Activated T-cell treated with anti-CD3 and anti-CD28 coated beads, Interleukin-2, amount 50 U/mL, for 4 hours (primary cell): ENCODE data around the gene TP73. TPM values are rescaled to one million over a fixed set of nuclear protein-coding genes. Genes with fewer than 3 reads are reported as not detected.
A peak's percentile ranks its signal among the peaks of the same experiment; 100 is the strongest.

ENCODE experiments used
- ATAC-seq, 2 donors: fragments of 200-7000 bp; cut with Tn5 transposase; one replicate each; pipeline ENCODE4 v1.10.0; 2021
- DNase-seq: peaks from one replicate; pipeline ENCODE4 v3.0.0-alpha.2; 2020
- H3K27me3 Mint-ChIP-seq: one replicate; pipeline ENCODE4 v1.8.0; 2021; ENCODE audit warnings: low read depth, mixed read lengths
- H3K36me3 Mint-ChIP-seq: one replicate; pipeline ENCODE4 v1.8.0; 2022; ENCODE audit warnings: mixed read lengths; ENCODE audit not compliant: insufficient read depth
- H3K4me1 Mint-ChIP-seq: one replicate; pipeline ENCODE4 v1.8.0; 2021; ENCODE audit warnings: low read depth, mixed read lengths
- H3K4me3 Mint-ChIP-seq: one replicate; pipeline ENCODE4 v1.8.0; 2021; ENCODE audit warnings: mild to moderate bottlenecking, moderate library complexity, mixed read lengths
- H3K9me3 Mint-ChIP-seq: one replicate; pipeline ENCODE4 v1.8.0; 2021; ENCODE audit warnings: mixed read lengths
- total RNA-seq, 3 donors: library from RNA; stranded (reverse); gene quantifications; one replicate each; pipeline ENCODE4 v1.2.1, GENCODE V29; 2021

Gene TP73
- total RNA-seq, 3 donors from 2014 or later, result 0.05 to 0.16 (median 0.08) TPM

DNA sequence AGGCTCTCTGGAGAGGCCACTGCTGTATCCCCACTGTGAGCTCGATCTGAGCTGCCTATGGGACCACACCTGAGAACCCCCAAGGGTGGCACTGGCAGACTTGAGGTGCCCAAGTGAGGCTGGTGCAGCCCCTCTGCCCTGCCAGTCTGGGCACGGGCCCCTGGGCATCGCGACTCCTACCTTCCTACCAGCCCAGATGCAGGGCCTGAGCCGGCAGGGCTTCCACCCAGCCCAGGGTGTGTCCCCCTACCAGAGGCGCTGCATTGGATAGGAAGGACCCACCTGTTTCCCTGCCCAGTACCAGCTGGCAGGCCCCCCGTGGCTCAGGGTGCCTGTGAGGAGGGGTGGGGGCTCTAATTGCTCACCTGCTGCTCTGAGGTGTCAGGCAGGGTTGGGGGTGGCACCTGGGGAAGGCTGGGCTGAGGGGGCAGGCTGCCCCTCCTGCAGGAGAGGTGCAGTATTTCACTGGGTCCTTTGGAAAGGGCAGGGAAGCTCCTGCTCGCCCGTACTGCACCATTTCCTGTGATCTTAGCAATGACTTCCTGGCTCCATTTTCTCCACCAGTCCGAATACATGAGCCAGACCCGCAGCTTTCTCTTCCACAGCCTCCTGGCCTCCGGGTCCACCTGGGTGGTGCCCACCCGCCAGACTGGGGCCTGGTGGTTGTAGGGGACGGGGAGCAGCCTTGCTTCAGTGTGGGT is 11.8 kb downstream of the TP73 start:
- no peak for ATAC-seq
- Mint-ChIP-seq H3K9me3 (no peaks in the 10 kb centered on the region), H3K4me1 (peaks cover 3% of the 10 kb centered on the region), H3K27me3 (peaks cover 7% of the 10 kb centered on the region), H3K36me3 (no peaks in the 10 kb centered on the region), H3K4me3 (no peak overlapping the region)
- no peak for DNase-seq

DNA sequence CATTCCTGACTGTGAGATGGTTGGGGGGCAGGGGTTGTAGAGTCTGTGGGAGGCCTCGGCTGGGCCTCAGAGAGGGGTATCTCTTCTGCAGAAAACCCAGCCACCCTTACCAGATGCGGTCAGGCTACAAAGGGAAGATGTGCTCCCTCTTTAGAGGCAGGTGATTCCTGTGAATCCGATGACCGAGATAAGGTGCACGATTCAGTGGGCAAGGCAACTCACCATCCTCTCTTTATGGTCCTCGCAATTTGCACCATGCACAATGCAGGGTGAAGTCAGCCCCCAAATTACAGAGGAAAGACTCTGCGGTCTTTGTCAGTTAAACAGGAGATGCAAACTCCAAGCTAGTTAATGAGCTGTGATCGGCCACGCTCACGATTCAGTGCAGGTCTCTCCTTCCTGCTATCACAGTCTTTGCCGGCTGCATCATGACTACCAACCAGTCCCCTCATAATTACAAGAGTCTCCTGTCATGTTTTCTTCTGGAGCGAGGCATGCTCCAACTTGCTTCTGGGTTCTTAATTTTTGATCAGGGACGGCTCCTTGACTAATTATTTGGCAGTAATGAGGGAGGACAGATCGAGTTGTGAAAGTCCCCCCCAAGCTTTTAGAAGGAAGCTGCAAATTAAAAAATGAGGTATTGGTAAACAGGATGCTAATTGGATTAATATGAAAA is 12.5 kb downstream of the TP73 start:
- ATAC-seq (no peak), DNase-seq (no peak)
- Mint-ChIP-seq H3K27me3 (peaks cover 5% of the 10 kb centered on the region), H3K4me3 (no peak overlapping the region), H3K9me3 (no peaks in the 10 kb centered on the region), H3K36me3 (no peaks in the 10 kb centered on the region), H3K4me1 (peaks cover 3% of the 10 kb centered on the region)

DNA sequence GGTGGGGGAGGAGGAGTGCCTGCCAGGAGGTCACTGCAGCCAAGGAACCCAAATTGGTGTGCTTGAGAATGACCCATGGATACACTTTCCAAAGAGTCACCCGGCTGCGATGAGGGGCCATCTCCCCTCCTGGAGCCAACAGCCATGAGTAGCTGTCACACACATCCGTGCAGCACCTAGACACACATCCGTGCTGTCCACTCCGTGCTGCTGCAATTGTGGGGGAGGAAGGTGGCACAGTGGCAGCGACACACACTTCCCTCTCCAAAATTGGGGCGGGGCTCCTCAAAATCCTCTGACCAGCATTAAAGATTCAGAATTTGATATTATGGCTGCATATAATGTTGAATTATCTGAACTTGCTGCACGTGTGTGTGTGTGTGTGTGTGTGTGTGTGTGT is 15.8 kb downstream of the TP73 start:
- H3K27me3 Mint-ChIP-seq, result peaks cover 5% of the 10 kb centered on the region

DNA sequence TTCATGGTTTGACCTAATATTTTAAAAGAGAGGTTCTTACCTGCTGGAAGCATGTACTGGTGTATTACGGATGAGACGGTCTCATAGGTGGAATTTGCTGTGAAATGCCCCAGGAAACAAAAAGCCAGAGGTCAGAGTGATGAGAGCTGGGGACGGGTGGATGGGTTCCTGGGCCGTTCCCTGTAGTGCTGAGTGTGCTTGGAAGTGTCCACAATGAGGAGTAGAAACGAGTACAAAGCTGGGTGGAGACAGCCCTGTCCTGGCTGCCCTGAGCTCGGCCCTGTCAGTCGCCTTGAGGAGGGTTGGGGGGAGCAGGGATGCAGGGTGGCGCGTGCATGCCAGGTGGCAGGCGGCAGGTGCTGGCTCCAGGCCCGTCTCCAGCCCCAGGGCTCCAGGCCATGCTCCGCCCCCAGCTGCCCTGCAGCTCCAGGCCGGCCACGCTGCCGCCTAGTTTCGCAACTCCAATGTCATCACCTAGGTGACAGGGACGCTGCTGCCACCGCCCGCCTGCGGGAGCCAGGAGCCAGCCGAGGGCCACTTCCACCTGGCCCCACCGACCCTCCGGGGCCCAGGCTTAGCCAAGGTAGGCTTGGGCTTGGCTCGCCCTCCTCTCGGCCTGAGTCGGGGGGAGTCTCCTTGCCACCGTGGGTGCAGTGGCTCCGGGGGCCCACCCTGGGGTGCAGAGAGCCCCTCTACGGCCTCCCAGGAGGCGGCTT is 16.4 kb downstream of the TP73 start:
- Mint-ChIP-seq H3K36me3 (no peaks in the 10 kb centered on the region), H3K9me3 (no peaks in the 10 kb centered on the region), H3K4me3 (no peak overlapping the region), H3K27me3 (peaks cover 5% of the 10 kb centered on the region), H3K4me1 (peaks cover 8% of the 10 kb centered on the region)
- ATAC-seq (no peak), DNase-seq (no peak)

More for the DNA sequence above, 15.8 kb downstream of the TP73 start:
- no peaks in the 10 kb centered on the region for H3K36me3 Mint-ChIP-seq
- no peaks in the 10 kb centered on the region for H3K9me3 Mint-ChIP-seq
- ATAC-seq (no peak), DNase-seq (no peak)
- H3K4me1 Mint-ChIP-seq, result peaks cover 3% of the 10 kb centered on the region
- no peak overlapping the region for H3K4me3 Mint-ChIP-seq

DNA sequence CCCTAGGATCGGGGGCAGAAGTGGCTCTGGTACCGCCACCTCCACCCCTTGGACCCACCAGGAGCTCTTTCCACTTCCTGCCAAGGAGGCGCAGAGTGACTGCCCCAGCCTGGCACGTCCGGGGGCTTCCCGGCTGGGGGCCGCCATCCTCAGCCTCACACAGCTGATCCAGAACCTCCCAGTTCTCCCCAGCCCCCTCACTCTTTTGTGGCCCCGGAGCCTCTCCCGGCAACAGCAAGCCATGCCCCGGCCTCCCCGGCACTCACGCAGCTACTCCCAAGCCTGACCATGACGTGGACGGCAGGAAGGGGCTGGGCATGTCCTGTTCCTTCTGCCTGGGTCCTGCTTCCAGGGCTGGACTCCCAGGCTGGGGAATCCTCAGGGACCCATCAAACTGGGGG is 17.1 kb downstream of the TP73 start:
- Mint-ChIP-seq H3K4me1 (peaks cover 8% of the 10 kb centered on the region), H3K36me3 (no peaks in the 10 kb centered on the region), H3K9me3 (no peaks in the 10 kb centered on the region), H3K4me3 (no peak overlapping the region), H3K27me3 (peaks cover 5% of the 10 kb centered on the region)
- DNase-seq (no peak), ATAC-seq (no peak)

DNA sequence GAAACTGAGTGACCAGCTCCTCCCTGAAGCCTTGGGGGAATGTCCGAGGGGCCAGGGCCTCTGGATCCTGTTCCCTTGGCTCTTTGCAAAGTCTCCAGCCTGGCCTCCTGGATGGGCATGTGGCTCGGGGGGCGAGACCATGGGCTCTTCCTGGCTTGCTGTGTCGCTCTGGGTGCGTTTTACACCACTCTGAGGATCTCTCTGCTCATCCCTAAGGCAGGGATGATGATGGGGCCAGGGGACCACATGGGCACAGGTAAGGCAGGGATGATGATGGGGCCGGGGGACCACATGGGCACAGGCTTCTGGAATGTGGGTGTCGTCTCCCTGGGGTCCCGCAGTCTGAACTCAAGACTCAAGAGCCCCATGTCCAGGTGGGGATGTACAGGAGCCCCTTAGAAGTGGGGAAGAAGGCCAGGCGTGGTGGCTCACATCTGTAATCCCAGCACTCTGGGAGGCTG is 17.7 kb downstream of the TP73 start:
- no peaks in the 10 kb centered on the region for H3K9me3 Mint-ChIP-seq
- H3K27me3 Mint-ChIP-seq, result peaks cover 5% of the 10 kb centered on the region
- no peak for ATAC-seq
- H3K4me1 Mint-ChIP-seq, result peaks cover 8% of the 10 kb centered on the region
- H3K36me3 Mint-ChIP-seq, result no peaks in the 10 kb centered on the region
- no peak overlapping the region for H3K4me3 Mint-ChIP-seq
- DNase-seq, result no peak

DNA sequence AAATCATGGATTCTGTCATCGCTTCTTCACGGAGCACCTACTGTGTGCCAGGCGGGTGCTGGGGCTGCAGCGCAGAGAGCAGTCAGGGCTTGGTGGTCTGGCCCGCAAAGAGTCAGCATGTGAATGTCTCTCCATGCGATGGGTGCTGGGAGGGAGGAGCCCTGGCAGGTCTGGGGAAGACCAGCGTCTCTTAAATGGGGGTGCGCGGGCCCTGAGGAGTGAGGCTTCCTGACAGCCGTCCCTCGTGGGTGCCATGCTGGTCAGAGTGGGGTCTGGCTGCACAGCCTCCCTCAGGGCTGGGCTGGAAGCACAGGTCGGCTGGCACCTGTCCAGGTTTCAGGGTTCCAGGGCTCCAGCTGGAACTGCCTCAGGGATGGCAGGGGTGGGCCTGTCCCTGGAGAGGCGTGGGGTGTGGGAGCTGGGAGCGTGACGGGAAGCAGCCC is 18.5 kb downstream of the TP73 start:
- no peak for ATAC-seq
- DNase-seq, result no peak
- Mint-ChIP-seq H3K4me1 (peaks cover 8% of the 10 kb centered on the region), H3K9me3 (no peaks in the 10 kb centered on the region), H3K27me3 (peaks cover 5% of the 10 kb centered on the region), H3K36me3 (no peaks in the 10 kb centered on the region), H3K4me3 (no peak overlapping the region)

DNA sequence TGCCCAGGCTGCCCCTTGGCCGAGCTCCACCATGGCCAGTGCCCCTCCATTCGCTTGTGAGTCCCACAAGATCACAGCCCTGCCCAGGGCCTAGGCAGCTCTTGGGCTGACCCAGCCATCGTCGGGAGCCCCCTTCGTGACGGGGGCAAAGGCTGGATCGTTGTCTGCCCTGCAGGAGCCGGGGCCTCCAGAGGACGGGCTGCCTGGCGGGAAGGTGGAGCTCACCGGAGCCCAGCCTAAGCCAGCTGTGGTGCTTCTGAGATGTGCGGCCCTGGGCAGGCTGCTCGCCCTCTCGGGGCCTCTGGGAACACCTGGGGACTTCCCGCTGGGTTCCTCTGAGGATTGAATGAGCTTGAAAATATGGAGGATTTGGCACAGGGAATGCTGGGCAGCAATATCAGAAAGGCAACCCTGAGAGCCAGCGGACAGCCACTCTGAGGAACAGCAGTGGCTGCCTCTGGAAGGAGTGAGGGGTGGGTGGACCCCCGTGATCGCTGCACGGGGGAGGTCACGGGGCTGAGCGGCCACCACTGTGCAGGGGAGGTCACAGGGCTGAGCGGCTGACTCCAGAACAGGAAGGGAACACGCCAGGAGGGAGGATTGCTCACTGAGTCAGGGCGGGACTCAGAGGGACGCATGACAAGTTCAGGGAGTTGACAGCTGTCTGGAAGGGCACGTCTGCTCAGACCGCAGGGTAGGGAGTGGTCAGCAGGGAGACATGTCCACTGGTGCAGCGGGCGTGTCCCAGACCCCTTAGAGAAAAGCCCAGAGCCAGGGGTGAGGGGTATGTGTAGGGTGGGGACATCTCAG is 19.3 kb downstream of the TP73 start:
- no peaks in the 10 kb centered on the region for H3K9me3 Mint-ChIP-seq
- ATAC-seq (no peak), DNase-seq (no peak)
- peaks cover 2% of the 10 kb centered on the region for H3K27me3 Mint-ChIP-seq
- peaks cover 8% of the 10 kb centered on the region for H3K4me1 Mint-ChIP-seq
- no peak overlapping the region for H3K4me3 Mint-ChIP-seq
- H3K36me3 Mint-ChIP-seq, result no peaks in the 10 kb centered on the region

DNA sequence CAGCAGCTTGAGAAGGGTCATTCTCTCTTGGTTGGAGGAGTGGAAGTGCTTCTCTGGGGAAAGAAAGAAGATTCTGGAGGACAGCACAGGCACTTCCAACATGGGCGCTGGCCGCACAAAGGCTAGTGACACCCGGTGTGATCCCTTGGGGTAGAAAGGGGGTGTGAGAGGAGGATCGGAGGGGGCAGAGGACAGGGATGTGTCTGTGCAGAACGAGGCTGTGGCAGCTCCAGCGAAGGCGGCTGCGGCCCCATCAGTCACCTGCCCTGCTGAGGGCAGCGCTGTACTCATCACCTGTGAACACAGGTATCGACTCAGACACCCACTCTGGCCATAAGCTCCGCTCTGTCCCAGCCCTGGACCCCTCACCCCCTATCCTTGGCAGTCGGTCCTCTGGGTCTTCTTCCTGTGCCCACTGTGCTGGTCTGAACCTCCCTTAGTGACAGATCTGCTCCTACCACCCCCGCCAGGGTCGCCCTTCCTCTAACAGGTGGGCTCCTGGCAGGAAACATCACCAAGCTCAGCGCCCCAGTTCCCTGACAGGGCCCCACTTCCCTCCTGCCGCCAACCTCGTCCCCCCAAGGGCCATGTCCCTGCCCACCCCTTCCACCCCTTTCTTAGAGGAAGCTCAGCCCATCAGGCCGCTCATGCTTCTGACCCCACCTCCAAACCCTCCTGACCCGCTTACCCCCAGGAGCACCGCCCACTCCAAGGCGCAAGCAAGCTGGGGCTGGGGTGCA is 20.1 kb downstream of the TP73 start:
- H3K4me1 Mint-ChIP-seq, result peaks cover 9% of the 10 kb centered on the region
- no peaks in the 10 kb centered on the region for H3K9me3 Mint-ChIP-seq
- DNase-seq (no peak), ATAC-seq (no peak)
- no peaks in the 10 kb centered on the region for H3K36me3 Mint-ChIP-seq
- H3K4me3 Mint-ChIP-seq, result no peak overlapping the region
- H3K27me3 Mint-ChIP-seq, result no peaks in the 10 kb centered on the region

DNA sequence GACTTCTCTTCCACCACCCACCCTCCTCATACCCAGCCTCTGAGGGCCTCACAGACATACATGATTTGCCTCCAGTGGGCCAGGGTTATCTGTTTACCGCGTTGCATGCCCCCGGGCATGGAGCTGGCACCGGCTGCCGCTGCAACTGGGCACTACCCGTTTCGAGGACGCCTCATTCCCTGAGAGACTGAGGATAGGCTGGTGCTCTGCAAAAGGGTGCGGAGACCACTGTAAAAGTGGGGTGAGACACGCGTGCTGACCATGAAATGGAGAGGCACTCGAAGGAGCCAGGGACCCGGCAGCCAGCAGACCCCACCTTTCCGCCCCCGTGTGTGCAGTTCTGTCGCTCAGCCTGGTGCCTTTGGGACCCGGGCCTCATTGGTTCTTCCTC is 20.6 kb downstream of the TP73 start:
- peaks cover 14% of the 10 kb centered on the region for H3K4me1 Mint-ChIP-seq
- ATAC-seq (no peak), DNase-seq (no peak)
- H3K4me3 Mint-ChIP-seq, result no peak overlapping the region
- H3K27me3 Mint-ChIP-seq, result no peaks in the 10 kb centered on the region
- H3K36me3 Mint-ChIP-seq, result no peaks in the 10 kb centered on the region
- no peaks in the 10 kb centered on the region for H3K9me3 Mint-ChIP-seq

DNA sequence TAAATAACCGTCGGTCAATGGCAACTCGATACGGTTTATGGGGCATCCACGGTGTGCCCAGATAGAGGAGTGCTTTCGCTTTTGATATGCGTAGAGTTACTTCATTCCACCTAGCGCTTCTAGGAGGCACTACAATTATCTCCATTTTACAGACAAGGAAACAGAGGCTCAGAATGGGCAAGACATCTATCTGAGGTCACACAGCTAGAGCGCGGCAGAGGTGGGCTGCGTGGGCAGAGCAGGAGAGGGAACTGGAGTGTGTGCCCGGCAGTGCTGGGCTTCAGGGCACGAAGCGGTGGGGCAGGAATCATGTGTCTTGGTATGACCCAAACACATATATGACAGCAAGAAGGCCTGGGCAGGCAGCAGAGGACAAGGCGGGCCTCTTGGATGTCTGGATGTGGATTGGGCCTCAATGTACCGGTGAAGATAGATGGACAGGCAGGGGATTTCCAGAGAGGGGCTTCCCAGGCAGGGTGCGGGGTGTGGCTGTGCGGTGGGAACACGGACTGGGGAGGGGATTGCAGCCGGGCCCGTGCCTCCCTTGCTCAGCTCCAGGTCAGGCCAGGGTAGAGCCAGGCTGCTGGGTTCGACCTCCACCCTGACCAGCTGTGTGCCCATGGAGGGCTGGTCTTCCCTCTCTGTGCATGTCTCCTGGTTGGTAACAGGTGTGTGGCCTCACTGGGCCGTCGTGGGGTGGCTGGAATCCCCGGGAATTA is 21.2 kb downstream of the TP73 start:
- Mint-ChIP-seq H3K36me3 (no peaks in the 10 kb centered on the region), H3K27me3 (no peaks in the 10 kb centered on the region), H3K4me3 (peak overlapping the region; percentile 2), H3K9me3 (no peaks in the 10 kb centered on the region), H3K4me1 (peaks cover 16% of the 10 kb centered on the region)
- DNase-seq, result no peak
- ATAC-seq, result no peak

DNA sequence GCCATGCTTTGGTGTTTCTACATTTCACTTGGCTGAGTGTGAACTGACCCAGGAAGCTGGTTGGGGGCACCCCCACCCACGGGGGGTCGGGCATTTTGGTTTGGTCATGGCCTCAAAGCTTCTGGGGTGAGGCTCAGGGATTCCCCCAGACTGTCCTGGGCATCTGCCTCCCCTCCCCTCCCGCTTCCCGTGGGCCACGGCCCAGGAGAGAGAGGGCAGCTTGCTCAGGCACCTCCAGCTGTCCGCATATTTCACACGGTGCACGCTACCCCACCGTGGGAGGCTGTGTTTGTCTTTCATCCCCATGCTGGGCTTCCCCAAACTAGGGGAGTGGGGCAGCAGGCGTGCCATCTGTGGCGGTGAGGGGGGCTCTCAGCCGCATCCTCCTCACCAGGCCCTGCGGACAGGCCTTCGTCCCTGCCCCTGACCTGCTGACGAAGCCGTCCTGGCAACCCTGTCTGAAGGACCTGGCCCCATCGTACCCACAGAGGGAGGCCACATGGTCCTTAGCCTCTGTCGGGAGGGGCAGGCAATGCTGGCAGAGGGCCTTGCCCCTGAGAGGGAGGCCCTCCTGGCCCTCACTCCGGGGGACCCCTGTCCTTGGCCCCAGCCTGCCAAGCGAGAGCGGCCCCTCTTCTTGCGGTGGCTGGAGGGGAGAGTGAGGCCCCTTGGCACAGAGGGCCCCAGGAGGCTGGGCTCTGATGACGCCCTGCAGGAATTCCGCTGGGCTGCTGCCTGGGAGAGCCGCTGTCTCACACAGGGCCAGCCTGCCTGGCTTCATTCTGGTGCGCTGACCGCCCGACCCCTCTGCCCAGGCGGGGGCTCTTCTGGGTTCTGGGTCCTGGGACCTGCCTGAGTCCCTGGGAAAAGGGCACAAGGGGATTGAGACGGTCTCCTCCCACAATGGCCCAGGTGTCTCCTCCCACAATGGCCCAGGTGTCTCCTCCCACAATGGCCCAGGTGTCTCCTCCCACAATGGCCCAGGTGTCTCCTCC is 22.1 kb downstream of the TP73 start:
- ATAC-seq (no peak), DNase-seq (no peak)
- Mint-ChIP-seq H3K9me3 (no peaks in the 10 kb centered on the region), H3K27me3 (no peaks in the 10 kb centered on the region), H3K36me3 (no peaks in the 10 kb centered on the region), H3K4me1 (peaks cover 22% of the 10 kb centered on the region), H3K4me3 (no peak overlapping the region)
